Spleen (tissue), 7 donors: ENCODE results near the gene CHKA.

ENCODE experiments used
- CTCF ChIP-seq, 11 experiments: fragments of 200-600 bp in 7 of 11; fragments of 450-650 bp in 4 of 11; sonication (generic) in 4 of 11; IDR thresholded peaks in 8 of 11; conservative IDR thresholded peaks in 3 of 11; 1 replicate in 7 of 11; 2 replicates in 4 of 11; pipeline versions ENCODE4 v1.4.0 to v1.8.0; 2016 to 2021; ENCODE audit warnings: antibody characterized with exemption in 11 of 11, inconsistent platforms in 4 of 11, mild to moderate bottlenecking in 1 of 11
- POLR2AphosphoS5 ChIP-seq, 3 donors: sonication (generic); formaldehyde crosslinking; IDR thresholded peaks; one replicate each; pipeline ENCODE4 v1.5.1; 2017; ENCODE audit warnings: antibody characterized with exemption in 3 of 3
- donor health status: DM: no; HTN: no; CAD: no; lungs with moderate emphysema.
- donor health status: DM: no; HTN: no; CAD: no.
- donor health status: DM: no; HTN: no; CAD: no.

GRCh38 chr11:68011051-68011943 is 109.9 kb downstream of the CHKA start:
- TF ChIP-seq POLR2AphosphoS5 (IDR thresholded peaks at IDR 0.05) (no peak), CTCF (IDR thresholded peaks at IDR 0.05 in 8 of 11, conservative IDR thresholded peaks at IDR 0.05 in 3 of 11) (no peak)
